Thyroid gland (tissue), 4 donors: ENCODE measurements around the gene EDIL3. TPM values are rescaled to one million over a fixed set of nuclear protein-coding genes. Genes with fewer than 3 reads are reported as not detected.

ENCODE experiments used
- DNase-seq, 2 donors: peaks; one replicate each; pipeline ENCODE4 v3.0.0-alpha.2; 2019
- H3K27ac ChIP-seq, 3 donors: fragments of 200-600 bp; sonication (generic); 1 replicate in 2 of 3; 2 replicates in 1 of 3; pipeline ENCODE4 v1.5.1; 2016 to 2019; ENCODE audit warnings: mild to moderate bottlenecking in 1 of 3, moderate library complexity in 1 of 3
- H3K27me3 ChIP-seq: fragments of 200-600 bp; sonication (generic); one replicate; pipeline ENCODE4 v1.5.1; 2019
- H3K36me3 ChIP-seq, 2 donors: fragments of 200-600 bp; sonication (generic); one replicate each; pipeline ENCODE4 v1.5.1; 2016 to 2019
- H3K4me1 ChIP-seq, 2 donors: fragments of 200-600 bp; sonication (generic); one replicate each; pipeline ENCODE4 v1.5.1; 2017 to 2019
- H3K4me3 ChIP-seq, 3 donors: fragments of 200-600 bp; sonication (generic); replicated peaks in 1 of 3; 1 replicate in 2 of 3; 2 replicates in 1 of 3; pipeline ENCODE4 v1.5.1; 2016; ENCODE audit warnings: mild to moderate bottlenecking in 1 of 3
- H3K9me3 ChIP-seq: fragments of 200-600 bp; sonication (generic); one replicate; pipeline ENCODE4 v1.5.1; 2017
- CTCF ChIP-seq, 6 experiments: fragments of 200-600 bp in 3 of 6; fragments of 450-650 bp in 3 of 6; sonication (generic) in 3 of 6; IDR thresholded peaks; one replicate each; pipeline ENCODE4 v1.5.1; 2016 to 2019; ENCODE audit warnings: antibody characterized with exemption in 6 of 6, mild to moderate bottlenecking in 2 of 6, inconsistent platforms in 1 of 6, moderate library complexity in 1 of 6
- POLR2A ChIP-seq, 2 donors: fragments of 450-650 bp; IDR thresholded peaks; one replicate each; pipeline ENCODE4 v1.6.1; 2017; ENCODE audit warnings: antibody characterized with exemption in 2 of 2, mild to moderate bottlenecking in 2 of 2, moderate library complexity in 1 of 2
- WGBS, 2 donors: methylation state at CpG; one replicate each; pipeline ENCODE4 v1.1.5; 2017; 5-methylcytosine and 5-hydroxymethylcytosine counted together
- intact Hi-C: fragments of 100-400 bp; cut with DNase I; formaldehyde crosslinking; loops from one replicate; pipeline ENCODE4 v1.15.1; 2023
- small RNA-seq: library from RNA; depleted of rRNA; stranded (forward); fragments of <200 nt; gene quantifications from one replicate; pipeline ENCODE3, GENCODE V24; 2016
- total RNA-seq, 4 donors: library from RNA; depleted of rRNA; stranded (reverse); fragments of >200 nt; gene quantifications; one replicate each; pipeline ENCODE4 v1.2.3, GENCODE V29; 2016

Gene EDIL3
- total RNA-seq, 4 donors from 2014 or later: 2.0 to 5.5 (median 3.3) TPM

GRCh38 chr5:83900306-83900705, 484.4 kb downstream of the EDIL3 start:
- 57 to 63% methylated on average over 3 of the region's 3 CpGs for WGBS, 2 donors
- no peak for DNase-seq

GRCh38 chr5:83899326-83899970, 485.2 kb downstream of the EDIL3 start:
- no peak for DNase-seq
- intact Hi-C loops: no loop called here
- no peaks in the 10 kb centered on the region for H3K36me3 ChIP-seq
- no peaks in the 10 kb centered on the region for H3K4me1 ChIP-seq
- 83 to 88% methylated on average over 2 of the region's 2 CpGs for WGBS, 2 donors
- H3K9me3 ChIP-seq: no peaks in the 10 kb centered on the region
- no peak overlapping the region for H3K4me3 ChIP-seq
- TF ChIP-seq POLR2A (IDR thresholded peaks at IDR 0.05) (no peak), CTCF (IDR thresholded peaks at IDR 0.05) (no peak)
- no peak overlapping the region for H3K27ac ChIP-seq
- no peaks in the 10 kb centered on the region for H3K27me3 ChIP-seq

More at GRCh38 chr5:83900306-83900705, 484.4 kb downstream of the EDIL3 start:
- no peak overlapping the region for H3K27ac ChIP-seq
- no peak overlapping the region for H3K4me3 ChIP-seq
- H3K36me3 ChIP-seq: no peaks in the 10 kb centered on the region
- TF ChIP-seq CTCF (IDR thresholded peaks at IDR 0.05) (no peak), POLR2A (IDR thresholded peaks at IDR 0.05) (no peak)
- intact Hi-C loops: no loop called here
- no peaks in the 10 kb centered on the region for H3K4me1 ChIP-seq
- no peaks in the 10 kb centered on the region for H3K9me3 ChIP-seq
- no peaks in the 10 kb centered on the region for H3K27me3 ChIP-seq

- intact Hi-C loops: no loop called here
- no peak overlapping the region for H3K27ac ChIP-seq
- H3K36me3 ChIP-seq: no peaks in the 10 kb centered on the region
- H3K4me3 ChIP-seq: no peak overlapping the region
- 91 to 95% methylated on average over 2 of the region's 2 CpGs for WGBS, 2 donors
- H3K9me3 ChIP-seq: no peaks in the 10 kb centered on the region
- DNase-seq: no peak
- no peaks in the 10 kb centered on the region for H3K4me1 ChIP-seq
- no peaks in the 10 kb centered on the region for H3K27me3 ChIP-seq
- TF ChIP-seq POLR2A (IDR thresholded peaks at IDR 0.05) (no peak), CTCF (IDR thresholded peaks at IDR 0.05) (no peak)
These were observed 488.8 kb downstream of the EDIL3 start for GRCh38 chr5:83895860-83896259.

- DNase-seq: no peak
- TF ChIP-seq CTCF (IDR thresholded peaks at IDR 0.05) (no peak), POLR2A (IDR thresholded peaks at IDR 0.05) (no peak)
- Histone ChIP-seq H3K36me3 (no peaks in the 10 kb centered on the region), H3K27ac (no peak overlapping the region), H3K27me3 (no peaks in the 10 kb centered on the region), H3K4me1 (no peaks in the 10 kb centered on the region), H3K9me3 (no peaks in the 10 kb centered on the region), H3K4me3 (no peak overlapping the region)
- intact Hi-C loops: no loop called here
- WGBS, 2 donors: 63 to 77% methylated on average over 2 of the region's 2 CpGs
These were observed 493.4 kb downstream of the EDIL3 start for GRCh38 chr5:83891261-83891660.

Small RNAs within 50 kb of the gene (small RNA-seq; reads per million reads assigned to genes)
- gene RNU6-448P: not detected
